Sigmoid colon (tissue), 4 donors: Measurements from ENCODE around the gene NUDT12.

Experiments used
- CTCF ChIP-seq, 4 experiments: fragments of 450-650 bp in 3 of 4; fragments of 200-600 bp in 1 of 4; IDR thresholded peaks; one replicate each; pipeline ENCODE4 v1.5.1; 2016 to 2019; ENCODE audit warnings: antibody characterized with exemption in 4 of 4, mild to moderate bottlenecking in 3 of 4, moderate library complexity in 2 of 4
- EP300 ChIP-seq, 4 donors: sonication (generic); formaldehyde crosslinking; IDR thresholded peaks; one replicate each; pipeline ENCODE4 v1.6.1; 2017; ENCODE audit warnings: antibody characterized with exemption in 4 of 4
- POLR2A ChIP-seq, 2 donors: fragments of 450-650 bp; IDR thresholded peaks; one replicate each; pipeline ENCODE4 v1.6.1; 2016; ENCODE audit warnings: antibody characterized with exemption in 2 of 2, mild to moderate bottlenecking in 2 of 2, moderate library complexity in 2 of 2
- POLR2AphosphoS5 ChIP-seq, 4 donors: sonication (generic); formaldehyde crosslinking; IDR thresholded peaks; one replicate each; pipeline ENCODE4 v1.6.1; 2017; ENCODE audit warnings: antibody characterized with exemption in 4 of 4

- TF ChIP-seq POLR2AphosphoS5 (IDR thresholded peaks at IDR 0.05) (no peak), POLR2A (IDR thresholded peaks at IDR 0.05) (no peak), CTCF (IDR thresholded peaks at IDR 0.05) (no peak), EP300 (IDR thresholded peaks at IDR 0.05) (no peak)
Observed at GRCh38 chr5:103510851-103511553, 51.6 kb downstream of the NUDT12 start.
